ENCODE results near the gene FAM229A.

- TF ChIP-seq, protein P1, sequence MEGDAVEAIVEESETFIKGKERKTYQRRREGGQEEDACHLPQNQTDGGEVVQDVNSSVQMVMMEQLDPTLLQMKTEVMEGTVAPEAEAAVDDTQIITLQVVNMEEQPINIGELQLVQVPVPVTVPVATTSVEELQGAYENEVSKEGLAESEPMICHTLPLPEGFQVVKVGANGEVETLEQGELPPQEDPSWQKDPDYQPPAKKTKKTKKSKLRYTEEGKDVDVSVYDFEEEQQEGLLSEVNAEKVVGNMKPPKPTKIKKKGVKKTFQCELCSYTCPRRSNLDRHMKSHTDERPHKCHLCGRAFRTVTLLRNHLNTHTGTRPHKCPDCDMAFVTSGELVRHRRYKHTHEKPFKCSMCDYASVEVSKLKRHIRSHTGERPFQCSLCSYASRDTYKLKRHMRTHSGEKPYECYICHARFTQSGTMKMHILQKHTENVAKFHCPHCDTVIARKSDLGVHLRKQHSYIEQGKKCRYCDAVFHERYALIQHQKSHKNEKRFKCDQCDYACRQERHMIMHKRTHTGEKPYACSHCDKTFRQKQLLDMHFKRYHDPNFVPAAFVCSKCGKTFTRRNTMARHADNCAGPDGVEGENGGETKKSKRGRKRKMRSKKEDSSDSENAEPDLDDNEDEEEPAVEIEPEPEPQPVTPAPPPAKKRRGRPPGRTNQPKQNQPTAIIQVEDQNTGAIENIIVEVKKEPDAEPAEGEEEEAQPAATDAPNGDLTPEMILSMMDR (conservative IDR thresholded peaks at IDR 0.05; ENCODE audit: low read depth in 2 of 2) = no peak
- TF ChIP-seq STAT1 (IDR thresholded peaks at IDR 0.05; ENCODE audit: unreplicated experiment) (no peak), EZH2 (IDR thresholded peaks at IDR 0.05; ENCODE audit: low read depth, unreplicated experiment) (no peak)
These were observed 13.9 kb upstream of the FAM229A start for GRCh38 chr1:32376199-32376598.

Measured in GM23338 (cell line).